Sigmoid colon (tissue), 7 donors: ENCODE measurements around the gene TMEM106B. TPM values are rescaled to one million over a fixed set of nuclear protein-coding genes. Genes with fewer than 3 reads are reported as not detected.
"Not testable (repeated sequence)": the region's sequence is repeated elsewhere in the genome, so short reads cannot be mapped to it uniquely, and the experiment has no call there.

Experiments
- DNase-seq: peaks from one replicate; pipeline ENCODE4 v3.0.0-alpha.2; 2019
- H3K27ac ChIP-seq, 4 donors: fragments of 200-600 bp; sonication (generic); one replicate each; pipeline ENCODE4 v1.5.1; 2016 to 2019; ENCODE audit warnings: mild to moderate bottlenecking in 1 of 4
- H3K27me3 ChIP-seq, 3 donors: fragments of 200-600 bp; sonication (generic); one replicate each; pipeline ENCODE4 v1.5.1; 2019; ENCODE audit warnings: mild to moderate bottlenecking in 1 of 3
- H3K36me3 ChIP-seq, 4 donors: fragments of 200-600 bp; sonication (generic); one replicate each; pipeline ENCODE4 v1.5.1; 2016 to 2019
- H3K4me1 ChIP-seq, 4 donors: fragments of 200-600 bp; sonication (generic); one replicate each; pipeline ENCODE4 v1.5.1; 2017 to 2019
- H3K4me3 ChIP-seq, 4 donors: fragments of 200-600 bp; sonication (generic); one replicate each; pipeline ENCODE4 v1.5.1; 2017 to 2019; ENCODE audit warnings: mild to moderate bottlenecking in 2 of 4, moderate library complexity in 1 of 4
- H3K9me3 ChIP-seq, 4 donors: fragments of 200-600 bp in 3 of 4; sonication (generic) in 3 of 4; one replicate each; pipeline versions ENCODE4 v1.5.1 to v1.6.1; 2013 to 2019
- CTCF ChIP-seq, 4 experiments: fragments of 450-650 bp in 3 of 4; fragments of 200-600 bp in 1 of 4; IDR thresholded peaks; one replicate each; pipeline ENCODE4 v1.5.1; 2016 to 2019; ENCODE audit warnings: antibody characterized with exemption in 4 of 4, mild to moderate bottlenecking in 3 of 4, moderate library complexity in 2 of 4
- EP300 ChIP-seq, 4 donors: sonication (generic); formaldehyde crosslinking; IDR thresholded peaks; one replicate each; pipeline ENCODE4 v1.6.1; 2017; ENCODE audit warnings: antibody characterized with exemption in 4 of 4
- POLR2A ChIP-seq, 2 donors: fragments of 450-650 bp; IDR thresholded peaks; one replicate each; pipeline ENCODE4 v1.6.1; 2016; ENCODE audit warnings: antibody characterized with exemption in 2 of 2, mild to moderate bottlenecking in 2 of 2, moderate library complexity in 2 of 2
- POLR2AphosphoS5 ChIP-seq, 4 donors: sonication (generic); formaldehyde crosslinking; IDR thresholded peaks; one replicate each; pipeline ENCODE4 v1.6.1; 2017; ENCODE audit warnings: antibody characterized with exemption in 4 of 4
- WGBS, 2 donors: extraction: QIAGEN DNeasy Blood & Tissue Kit; methylation state at CpG; one replicate each; pipeline ENCODE4 v1.1.7; 2013; 5-methylcytosine and 5-hydroxymethylcytosine counted together
- intact Hi-C: fragments of 100-400 bp; cut with DNase I; formaldehyde crosslinking; loops from one replicate; pipeline ENCODE4 v1.15.1; 2023
- polyA plus RNA-seq, 3 donors: library from polyadenylated mRNA; stranded (reverse); fragments of 200-250 nt; gene quantifications; one replicate each; pipeline ENCODE4 v1.2.3, GENCODE V29; 2013
- total RNA-seq, 4 donors: library from RNA; depleted of rRNA; stranded (reverse); fragments of >200 nt; gene quantifications; one replicate each; pipeline ENCODE4 v1.1.0, GENCODE V29; 2016
- donor health status: healthy with polysubstance abuse.
- donor health status: Bipolar disorder and iron deficiency.
- donor health status: healthy.

TMEM106B gene
- total RNA-seq (10 to 100 TPM; 64.5 to 86.9 (median 80.3) TPM), polyA plus RNA-seq (10 to 100 TPM in 2 of 3 donors, 1 to 10 TPM in 1; 8.4 to 17.9 (median 14.1) TPM)

GRCh38 chr7:12211054-12211710, at the start of gene TMEM106B:
Gene TMEM106B (plus strand): TSS chr7:12211294. CDS start chr7:12214811, 3,517 bp downstream.
- Histone ChIP-seq H3K4me3 (peak within 1 kb of the TSS; percentile 68 to 92 (median 86)), H3K27ac (peak within 1 kb of the TSS; percentile 90 to 99 (median 96)), H3K27me3 (no peaks in the 10 kb centered on the region), H3K9me3 (no peaks in the 10 kb centered on the region), H3K4me1 (peaks cover 0 to 28% (median 12%) of the 10 kb centered on the region in 4 donors), H3K36me3 (peaks cover 0 to 13% (median 0%) of the 10 kb centered on the region in 4 donors)
- WGBS, 2 donors = 1% methylated on average over 62 of the region's 62 CpGs
- intact Hi-C loops = loop anchor here (5.0 kb wide), 2 partner anchors 99 to 379 kb away; partner anchors contain the start of gene THSD7A
- TF ChIP-seq POLR2A (IDR thresholded peaks at IDR 0.05) (peak; percentile 71 to 73), CTCF (IDR thresholded peaks at IDR 0.05) (no peak), POLR2AphosphoS5 (IDR thresholded peaks at IDR 0.05) (peak; percentile 94 to 96 (median 94)), EP300 (IDR thresholded peaks at IDR 0.05) (peak in 1 of 4 donors; percentile 7)
- peak; percentile 98 for DNase-seq

GRCh38 chr7:12162415-12163113, 48.5 kb upstream of the TMEM106B start:
- H3K27me3 ChIP-seq = no peaks in the 10 kb centered on the region
- H3K4me1 ChIP-seq = no peaks in the 10 kb centered on the region
- no peak overlapping the region for H3K4me3 ChIP-seq
- H3K9me3 ChIP-seq = no peaks in the 10 kb centered on the region
- intact Hi-C loops = no loop called here
- 67 to 75% methylated on average over 5 of the region's 5 CpGs for WGBS, 2 donors
- H3K27ac ChIP-seq = no peak overlapping the region
- no peaks in the 10 kb centered on the region for H3K36me3 ChIP-seq
- no peak for DNase-seq
- TF ChIP-seq POLR2AphosphoS5 (IDR thresholded peaks at IDR 0.05) = no peak
- no peak for TF ChIP-seq CTCF (IDR thresholded peaks at IDR 0.05)
- TF ChIP-seq POLR2A (IDR thresholded peaks at IDR 0.05) = no peak
- no peak for TF ChIP-seq EP300 (IDR thresholded peaks at IDR 0.05)

GRCh38 chr7:12168065-12168464, 43.0 kb upstream of the TMEM106B start:
- H3K27me3 ChIP-seq, H3K27ac ChIP-seq, H3K9me3 ChIP-seq, H3K4me1 ChIP-seq, intact Hi-C loops, H3K36me3 ChIP-seq, H3K4me3 ChIP-seq, DNase-seq: not testable (repeated sequence)
- WGBS, 2 donors = 90 to 94% methylated on average over 3 of the region's 3 CpGs

- H3K9me3 ChIP-seq, H3K27me3 ChIP-seq, H3K36me3 ChIP-seq, DNase-seq, H3K27ac ChIP-seq, H3K4me3 ChIP-seq, H3K4me1 ChIP-seq, intact Hi-C loops: not testable (repeated sequence)
- WGBS, 2 donors = 52 to 72% methylated on average over 6 of the region's 6 CpGs
These were observed 40.9 kb upstream of the TMEM106B start for GRCh38 chr7:12169981-12170820.

- DNase-seq = no peak
- H3K36me3 ChIP-seq = no peaks in the 10 kb centered on the region
- H3K4me1 ChIP-seq = no peaks in the 10 kb centered on the region
- H3K9me3 ChIP-seq = no peaks in the 10 kb centered on the region
- no peaks in the 10 kb centered on the region for H3K27me3 ChIP-seq
- no peak overlapping the region for H3K4me3 ChIP-seq
- 81 to 83% methylated on average over 2 of the region's 2 CpGs for WGBS, 2 donors
- no peak overlapping the region for H3K27ac ChIP-seq
- TF ChIP-seq POLR2AphosphoS5 (IDR thresholded peaks at IDR 0.05) (no peak), CTCF (IDR thresholded peaks at IDR 0.05) (no peak), POLR2A (IDR thresholded peaks at IDR 0.05) (no peak), EP300 (IDR thresholded peaks at IDR 0.05) (no peak)
- intact Hi-C loops = no loop called here
These were observed 37.4 kb upstream of the TMEM106B start for GRCh38 chr7:12173671-12174070.
